GM18858 (cell line): Measurements from ENCODE around the gene TNFAIP8L2.

ENCODE experiments used
- ATAC-seq: cut with Tn5 transposase; IDR thresholded peaks from one replicate; pipeline ENCODE4 v1.9.1; 2021; ENCODE audit not compliant: unreplicated experiment

Gene TNFAIP8L2

DNA sequence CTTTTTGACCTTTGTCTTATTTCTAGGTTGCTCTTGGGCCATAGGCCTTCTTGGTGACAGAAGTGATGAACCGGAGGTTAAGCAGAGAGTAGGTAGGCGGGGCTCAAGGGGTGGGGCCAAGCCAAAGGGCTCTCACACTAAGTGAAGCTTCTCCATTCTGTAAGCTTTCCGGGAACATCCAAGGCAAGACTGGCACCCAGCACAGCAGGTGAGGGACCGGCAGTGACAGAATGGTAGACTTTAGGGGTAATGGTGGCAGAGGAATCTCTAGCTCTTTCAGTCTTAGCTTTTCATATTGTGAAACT is at the start of gene TNFAIP8L2:
Gene TNFAIP8L2 (plus strand): TSS at position 135 of the 305 bp plus-strand sequence. CDS start 2,049 bp downstream, outside the sequence.
- ATAC-seq, result no peak

DNA sequence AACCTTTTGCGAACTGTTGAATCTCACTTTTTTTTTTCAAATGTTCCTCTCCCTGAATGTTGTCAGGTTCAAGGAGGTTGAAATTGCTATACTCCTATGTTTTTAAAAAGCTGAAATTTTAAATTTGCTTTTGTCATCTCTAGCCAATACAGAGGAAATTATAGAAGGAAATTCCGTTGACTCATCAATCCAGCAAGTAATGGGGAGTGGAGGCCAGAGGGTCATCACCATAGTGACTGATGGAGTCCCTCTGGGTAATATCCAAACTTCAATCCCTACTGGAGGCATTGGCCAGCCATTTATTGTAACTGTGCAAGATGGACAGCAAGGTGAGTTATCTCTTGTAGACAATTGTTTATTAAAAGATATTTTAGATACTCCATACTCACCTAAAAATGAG is 49.6 kb upstream of the TNFAIP8L2 start:
- ATAC-seq, result no peak

DNA sequence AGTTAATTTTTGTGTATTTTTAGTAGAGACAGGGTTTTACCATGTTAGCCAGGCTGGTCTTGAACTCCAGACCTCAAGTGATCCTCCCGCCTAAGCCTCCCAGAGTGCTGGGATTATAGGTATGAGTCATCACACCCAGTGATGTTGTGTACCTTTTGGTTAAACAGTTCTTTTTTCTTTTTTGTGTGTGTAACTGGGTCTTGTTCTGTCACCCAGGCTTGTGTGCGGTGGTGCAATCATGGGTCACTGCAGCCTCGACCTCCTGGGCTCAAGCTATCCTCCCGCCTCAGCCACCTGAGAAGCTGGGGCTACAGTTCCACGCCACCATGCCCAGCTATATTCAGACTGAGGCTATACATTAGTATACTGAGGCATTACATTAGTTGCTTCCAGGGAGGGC is 48.1 kb upstream of the TNFAIP8L2 start:
- no peak for ATAC-seq

DNA sequence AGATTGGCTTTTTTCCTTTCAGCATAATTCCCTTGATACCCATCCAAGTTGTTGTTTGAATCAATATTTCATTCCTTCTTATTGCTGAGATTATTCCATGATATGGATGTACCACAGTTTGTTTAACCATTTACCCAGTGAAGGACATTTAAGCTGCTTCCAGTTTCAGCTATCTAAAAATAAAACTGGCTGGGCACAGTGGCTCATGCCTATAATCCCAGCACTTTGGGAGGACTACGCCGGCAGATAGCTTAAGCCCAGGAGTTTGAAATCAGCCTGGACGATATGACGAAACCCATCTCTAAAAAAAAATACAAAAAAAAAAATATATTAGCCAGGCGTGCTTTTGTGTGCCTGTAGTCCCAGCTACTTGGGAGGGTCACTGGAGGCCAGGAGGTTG is 42.6 kb upstream of the TNFAIP8L2 start:
- ATAC-seq, result no peak

DNA sequence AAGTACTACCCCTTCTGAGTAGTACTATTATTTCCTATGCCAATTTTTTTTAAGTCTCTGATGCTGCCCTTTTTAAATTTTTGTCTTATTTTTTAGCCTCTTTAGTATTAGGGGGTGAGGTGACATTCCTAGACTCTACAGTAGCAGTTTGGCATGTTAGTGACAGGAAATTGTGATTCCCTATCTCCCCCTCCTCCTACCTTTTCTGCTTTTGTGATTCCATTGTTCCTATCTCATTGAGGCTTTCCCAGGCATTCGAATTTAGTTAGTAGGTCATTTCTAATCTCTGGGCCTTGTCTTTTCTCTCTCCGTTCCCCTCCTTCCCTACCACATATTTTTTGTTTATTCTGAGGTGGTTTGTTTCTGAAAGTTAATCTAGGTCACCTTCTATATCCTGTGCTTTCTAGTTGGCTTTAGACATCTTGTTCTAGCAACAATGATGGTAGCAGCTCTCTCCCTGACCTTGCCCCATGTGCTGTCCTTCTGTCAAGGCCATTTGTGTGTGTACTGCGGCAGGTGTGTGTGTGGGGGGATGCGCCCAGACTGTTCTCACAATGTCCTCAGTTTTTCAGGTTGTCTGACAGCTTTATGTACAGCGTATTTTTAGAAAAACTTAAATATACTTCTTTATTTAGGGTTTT is 31.6 kb upstream of the TNFAIP8L2 start:
- no peak for ATAC-seq

DNA sequence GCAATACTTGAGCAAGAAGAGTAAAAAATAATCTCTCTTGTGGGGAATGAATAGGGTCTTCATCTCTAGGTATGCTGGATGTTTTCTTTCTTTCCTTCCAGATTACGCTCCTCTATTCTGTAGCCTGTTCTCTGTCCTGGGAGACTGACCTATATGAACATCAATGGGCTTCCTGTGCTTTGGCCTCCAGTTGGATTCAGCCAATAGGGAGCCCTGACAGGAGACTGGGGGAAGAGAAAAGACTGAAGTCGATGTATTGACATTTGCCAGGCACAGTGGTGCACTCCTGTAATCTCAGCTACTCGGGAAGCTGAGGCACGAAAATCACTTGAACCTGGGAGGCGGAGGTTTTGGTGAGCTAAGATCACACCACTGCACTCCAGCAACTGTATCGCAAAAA is 27.6 kb upstream of the TNFAIP8L2 start:
- no peak for ATAC-seq

DNA sequence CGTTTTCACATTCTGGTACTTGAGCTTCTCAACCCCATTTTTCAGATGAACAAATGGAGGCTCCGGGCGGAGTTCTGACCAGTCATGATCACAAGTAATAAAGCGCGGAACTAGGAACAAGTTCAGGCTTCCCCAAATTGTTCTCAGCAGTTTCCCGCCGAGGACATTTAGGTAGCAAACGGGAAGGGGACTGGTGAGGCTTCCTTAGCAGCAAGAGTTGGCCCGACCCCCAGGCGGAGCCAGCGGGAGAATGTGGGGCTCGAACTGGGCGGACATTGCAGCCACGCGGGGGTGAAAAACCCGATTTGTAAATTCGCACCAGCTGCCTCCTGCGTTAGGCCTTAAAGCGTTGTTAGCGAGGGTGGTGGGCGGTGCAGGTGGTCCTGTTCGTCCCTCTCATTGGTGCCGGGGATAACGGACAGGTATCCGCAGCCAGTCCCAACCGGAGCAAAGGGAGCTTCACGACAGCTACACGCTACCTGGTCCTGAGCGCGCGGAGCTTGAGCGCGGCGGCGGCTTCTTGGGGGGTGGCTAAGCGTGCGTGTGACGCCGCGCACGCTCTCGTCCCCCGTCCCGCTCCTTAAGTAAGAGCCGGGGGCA is 25.4 kb upstream of the TNFAIP8L2 start:
- no peak for ATAC-seq

DNA sequence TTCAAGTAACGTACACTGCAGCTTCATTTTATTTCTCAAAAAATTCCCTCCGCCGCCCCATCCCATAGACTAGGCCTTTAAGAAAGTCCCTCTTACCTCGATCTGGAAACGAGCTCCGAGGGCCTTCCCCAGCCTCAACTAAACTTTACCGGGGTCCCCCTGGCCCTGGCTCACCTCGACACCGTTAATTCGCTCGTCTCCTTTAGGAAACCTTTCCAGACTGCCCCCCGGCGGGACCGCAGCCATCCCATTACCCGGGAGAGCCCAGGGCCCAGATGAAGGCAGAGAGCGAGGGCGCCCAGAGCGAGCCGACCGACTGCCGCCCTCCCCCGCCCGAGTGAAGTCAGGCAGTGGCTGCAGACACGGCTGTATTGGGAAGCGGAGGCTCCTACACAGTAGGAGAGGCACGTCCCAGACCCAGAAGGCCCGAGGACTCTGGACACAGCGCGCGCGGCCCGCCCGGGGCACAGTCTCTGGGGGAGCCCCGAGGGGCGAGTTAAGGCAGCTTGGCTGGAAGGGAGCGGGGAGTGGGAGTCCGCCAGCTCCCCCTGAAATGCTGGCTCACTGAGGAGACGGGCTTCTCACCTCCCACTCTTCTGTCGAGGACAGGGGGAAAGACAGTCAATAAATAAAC is 24.6 kb upstream of the TNFAIP8L2 start:
- no peak for ATAC-seq

DNA sequence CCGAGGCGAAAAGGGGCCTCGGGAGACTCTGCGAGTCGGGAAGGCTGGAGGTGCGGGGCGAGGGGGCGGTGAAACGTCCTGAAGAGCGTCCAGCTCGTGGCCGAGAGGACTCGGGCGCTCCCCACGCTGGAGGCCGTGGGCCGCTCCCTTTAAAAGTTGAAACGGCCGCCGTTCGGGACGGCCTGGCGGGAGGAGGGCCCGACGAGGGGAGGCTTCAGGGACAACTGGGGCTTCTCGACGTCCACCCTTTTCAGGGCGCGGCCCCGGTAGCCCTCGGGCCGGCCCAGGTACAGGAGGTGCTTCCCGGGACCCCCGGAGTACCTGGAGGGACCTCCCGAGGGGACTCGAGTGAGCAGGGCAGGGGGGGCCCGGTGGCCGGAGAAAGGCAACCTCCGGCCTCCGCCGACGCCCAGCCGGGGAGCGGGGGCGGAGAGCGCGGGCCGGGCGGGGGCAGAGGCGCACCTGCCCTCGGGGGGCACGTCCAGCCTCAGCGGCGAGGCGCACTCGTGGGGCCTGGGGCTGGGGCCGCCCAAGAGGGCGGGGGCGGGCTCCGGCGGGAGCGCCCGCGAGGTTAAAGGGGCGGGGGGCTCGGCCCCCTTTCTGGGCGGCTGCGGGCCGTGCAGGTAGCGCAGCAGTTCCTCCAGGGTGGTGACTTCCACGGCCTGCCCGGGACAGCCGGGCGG is 24.0 kb upstream of the TNFAIP8L2 start:
- ATAC-seq, result no peak

DNA sequence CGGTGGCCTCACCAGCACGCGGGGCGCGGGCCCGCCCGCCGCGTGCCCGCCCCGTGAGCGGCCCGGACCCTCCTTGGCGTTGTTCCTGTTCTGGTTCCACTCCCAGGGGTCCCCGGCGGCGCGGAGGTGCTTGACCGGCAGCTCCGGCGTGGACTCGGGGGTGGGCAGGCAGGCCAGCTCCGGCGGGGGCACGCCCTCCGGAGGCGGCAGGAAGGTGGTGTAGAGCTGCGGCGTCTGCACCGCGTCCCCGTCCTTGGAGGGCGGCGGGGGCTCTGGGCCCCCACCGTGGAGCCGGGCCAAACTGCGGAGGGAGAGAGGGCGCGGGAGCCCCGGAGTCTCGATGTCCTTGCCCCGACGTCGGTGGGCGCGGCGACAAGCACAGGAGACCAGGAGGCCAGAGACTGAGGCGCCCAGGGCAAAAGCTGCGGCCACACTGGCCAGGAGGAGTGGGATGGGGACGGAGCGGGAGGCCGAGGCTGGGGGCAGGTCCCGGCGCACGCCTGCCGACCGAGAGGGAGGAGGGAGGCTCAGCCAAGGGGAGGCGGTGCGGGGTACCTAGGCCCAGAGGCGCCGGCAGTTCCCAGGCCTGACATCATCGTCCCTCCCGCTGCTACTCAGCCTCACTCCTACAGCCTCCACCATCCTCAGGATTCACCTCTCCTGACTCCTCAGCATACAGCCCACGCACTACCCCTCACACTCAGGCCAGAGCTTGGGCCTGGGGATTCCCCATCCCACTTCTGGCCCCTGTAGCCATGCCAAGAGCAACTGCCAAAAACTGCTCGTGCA is 23.2 kb upstream of the TNFAIP8L2 start:
- no peak for ATAC-seq

DNA sequence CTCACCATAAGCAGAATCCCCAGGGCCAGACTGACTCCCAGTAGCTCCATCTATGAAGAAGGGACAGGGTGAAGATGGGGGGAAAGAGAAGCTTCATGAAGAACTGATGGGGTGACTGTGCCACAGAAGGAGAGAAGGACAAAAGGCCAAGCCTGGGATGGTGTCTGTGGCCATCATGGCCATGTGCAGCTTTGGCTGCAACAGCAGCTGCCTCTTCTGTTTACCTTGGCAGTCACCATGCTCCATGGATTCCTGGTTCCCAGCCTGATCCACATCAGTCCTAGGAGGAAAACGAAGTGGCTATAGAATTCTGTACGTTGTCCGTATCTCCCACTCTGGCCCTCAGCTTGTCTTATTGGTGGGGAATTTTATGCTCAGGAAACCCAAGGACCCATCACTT is 22.1 kb upstream of the TNFAIP8L2 start:
- ATAC-seq, result no peak

DNA sequence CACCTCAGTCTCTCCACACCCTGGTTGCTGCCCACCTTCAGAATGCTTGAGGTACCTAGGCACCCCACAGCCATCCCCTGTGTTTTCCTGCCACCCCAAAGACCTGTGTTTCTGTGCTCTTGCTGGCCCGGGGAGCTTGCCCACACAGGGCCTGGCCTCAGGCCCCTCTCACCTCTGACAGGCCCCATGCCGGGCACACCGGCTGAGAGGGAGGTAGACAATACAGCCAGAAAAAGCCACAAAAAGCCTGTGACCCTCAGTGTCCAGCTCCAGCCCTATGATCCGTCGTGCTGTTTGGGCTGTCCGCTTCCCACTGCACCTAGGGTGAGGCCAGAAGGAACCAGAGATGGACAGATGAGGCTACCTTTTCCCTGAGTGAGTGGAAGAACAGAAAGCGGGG is 21.5 kb upstream of the TNFAIP8L2 start:
- no peak for ATAC-seq

DNA sequence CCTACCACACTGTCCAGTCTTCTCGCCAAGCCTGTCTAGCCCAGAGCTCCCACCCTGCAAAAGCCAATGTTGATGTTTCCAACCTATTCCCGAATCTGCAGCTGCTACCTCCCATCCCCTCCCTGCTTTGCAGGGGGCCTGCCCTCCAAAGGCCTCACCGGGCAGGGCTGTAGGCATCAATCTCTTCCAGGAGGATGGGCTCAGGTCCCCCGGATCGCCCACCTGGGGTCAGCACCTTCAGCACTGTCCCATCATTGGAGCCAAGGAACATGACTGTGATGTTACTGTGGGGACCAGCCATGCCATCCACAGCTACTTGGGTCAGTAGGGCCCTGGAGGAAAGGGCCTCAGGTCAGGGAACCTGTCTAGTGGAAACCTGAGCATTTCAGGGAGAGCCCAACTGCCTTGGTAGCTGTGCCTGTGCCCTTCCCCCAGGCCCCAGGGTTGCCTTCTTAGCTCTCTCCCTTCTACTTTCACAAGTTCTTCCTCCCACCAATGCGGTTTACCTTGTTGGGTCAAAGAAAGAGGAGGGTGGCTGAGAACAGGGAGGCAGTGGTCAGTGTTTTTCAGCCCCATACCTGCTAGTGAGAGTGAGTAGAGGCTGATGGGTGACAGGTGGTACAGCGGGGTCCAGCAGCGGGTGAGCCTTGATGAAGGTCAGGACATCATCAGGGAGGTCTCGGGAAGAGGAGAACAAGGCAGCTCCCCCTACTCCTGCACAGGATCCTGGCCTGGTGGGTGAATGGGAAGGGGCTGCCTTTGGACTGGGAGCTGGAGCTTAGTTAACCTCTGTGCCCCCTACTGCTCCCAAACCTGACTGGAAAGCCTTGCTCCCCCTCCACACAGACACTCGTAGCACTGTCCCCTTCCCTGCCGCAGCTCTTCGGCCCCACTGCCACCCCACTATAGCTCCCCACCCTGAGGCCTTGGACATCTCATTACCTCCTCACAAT is 20.7 kb upstream of the TNFAIP8L2 start:
- no peak for ATAC-seq

DNA sequence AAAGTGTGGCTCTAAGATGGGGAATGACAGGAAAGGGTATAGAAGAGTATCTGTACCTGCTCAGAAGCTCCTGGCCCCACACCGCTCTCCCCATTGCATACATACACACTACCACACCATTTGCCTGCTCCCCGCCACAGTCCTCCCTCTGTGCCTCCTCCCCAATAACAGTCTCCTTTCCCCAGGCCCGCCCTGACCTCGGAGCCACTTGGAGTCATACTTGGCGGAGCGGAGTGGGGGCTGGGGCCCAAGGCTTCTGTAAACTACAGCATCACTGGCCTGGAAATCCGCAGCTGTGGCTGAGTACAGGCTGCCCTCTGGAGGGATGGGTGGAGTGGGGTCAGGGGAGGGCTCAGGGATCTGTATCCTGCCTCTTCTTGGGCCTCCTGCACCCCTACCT is 18.7 kb upstream of the TNFAIP8L2 start:
- ATAC-seq, result no peak

DNA sequence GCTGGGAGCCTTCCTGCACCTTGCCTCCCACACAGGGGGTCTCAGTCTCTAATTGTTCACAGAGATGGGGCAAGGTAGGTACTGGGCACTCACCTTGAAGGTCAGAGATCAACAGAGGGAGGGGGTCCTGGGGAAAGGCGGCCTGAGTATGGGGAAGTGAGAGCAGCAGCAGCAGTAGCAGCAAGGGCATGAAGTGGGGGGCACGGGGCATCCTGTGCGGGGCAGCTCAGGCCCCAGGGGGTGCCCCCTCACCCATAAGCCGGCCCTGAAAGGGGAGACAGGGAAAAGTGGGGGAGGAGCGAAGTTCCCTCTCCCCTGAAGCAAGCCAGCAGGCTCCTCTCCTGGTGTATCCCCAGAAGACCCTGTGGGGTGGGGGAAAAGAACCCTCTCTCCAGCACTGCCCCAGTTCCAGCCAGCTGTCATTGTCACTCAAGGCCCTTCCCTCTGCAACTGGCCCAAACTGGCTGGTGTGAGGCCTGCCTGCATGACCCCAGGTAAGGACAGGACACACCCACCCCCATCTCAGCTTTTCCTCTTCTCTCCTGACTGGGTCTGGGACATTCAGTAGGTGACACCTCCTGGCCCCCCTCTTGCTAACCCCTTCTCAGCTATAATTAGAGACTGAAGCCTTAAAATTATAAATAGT is 13.9 kb upstream of the TNFAIP8L2 start:
- ATAC-seq, result no peak

DNA sequence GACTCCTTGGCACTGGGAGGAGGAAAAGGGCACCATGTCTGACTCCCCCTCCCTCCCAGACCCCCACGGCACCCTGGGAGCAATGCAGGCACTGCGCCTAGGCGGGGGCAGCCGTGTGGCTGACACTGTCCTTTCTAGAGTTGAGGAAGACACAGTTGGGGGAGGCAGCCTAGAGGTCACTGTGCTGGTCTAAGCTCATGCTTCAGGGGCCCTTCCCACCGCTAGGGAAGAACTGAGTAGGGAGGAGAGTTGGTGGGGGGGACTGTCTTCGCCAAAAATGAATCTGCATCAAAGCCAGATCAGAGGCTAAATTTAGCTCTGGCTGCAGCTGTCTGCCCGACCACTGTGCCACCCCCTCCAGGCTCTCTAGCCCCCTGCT is 13.4 kb upstream of the TNFAIP8L2 start:
- ATAC-seq, result no peak

DNA sequence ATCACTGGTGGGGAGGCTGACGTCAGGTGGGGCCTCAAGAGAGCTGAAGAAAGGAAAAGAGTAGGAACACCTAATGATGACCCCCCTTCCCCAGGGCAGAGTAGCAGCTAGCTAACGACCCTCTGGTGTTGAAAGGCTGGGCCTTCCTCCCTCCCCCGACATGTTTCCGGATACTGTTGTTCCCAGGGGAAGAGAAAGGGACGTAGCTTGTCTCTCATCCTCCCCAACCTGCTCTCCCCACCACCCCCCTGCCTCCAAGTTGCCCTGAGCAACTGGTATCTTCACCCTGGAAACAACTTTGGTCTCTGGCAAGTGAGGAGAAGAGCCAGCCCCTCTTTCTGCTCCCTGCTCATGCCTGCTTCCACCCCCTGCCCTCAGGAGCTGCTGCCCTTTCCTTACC is 12.5 kb upstream of the TNFAIP8L2 start:
- ATAC-seq, result no peak

DNA sequence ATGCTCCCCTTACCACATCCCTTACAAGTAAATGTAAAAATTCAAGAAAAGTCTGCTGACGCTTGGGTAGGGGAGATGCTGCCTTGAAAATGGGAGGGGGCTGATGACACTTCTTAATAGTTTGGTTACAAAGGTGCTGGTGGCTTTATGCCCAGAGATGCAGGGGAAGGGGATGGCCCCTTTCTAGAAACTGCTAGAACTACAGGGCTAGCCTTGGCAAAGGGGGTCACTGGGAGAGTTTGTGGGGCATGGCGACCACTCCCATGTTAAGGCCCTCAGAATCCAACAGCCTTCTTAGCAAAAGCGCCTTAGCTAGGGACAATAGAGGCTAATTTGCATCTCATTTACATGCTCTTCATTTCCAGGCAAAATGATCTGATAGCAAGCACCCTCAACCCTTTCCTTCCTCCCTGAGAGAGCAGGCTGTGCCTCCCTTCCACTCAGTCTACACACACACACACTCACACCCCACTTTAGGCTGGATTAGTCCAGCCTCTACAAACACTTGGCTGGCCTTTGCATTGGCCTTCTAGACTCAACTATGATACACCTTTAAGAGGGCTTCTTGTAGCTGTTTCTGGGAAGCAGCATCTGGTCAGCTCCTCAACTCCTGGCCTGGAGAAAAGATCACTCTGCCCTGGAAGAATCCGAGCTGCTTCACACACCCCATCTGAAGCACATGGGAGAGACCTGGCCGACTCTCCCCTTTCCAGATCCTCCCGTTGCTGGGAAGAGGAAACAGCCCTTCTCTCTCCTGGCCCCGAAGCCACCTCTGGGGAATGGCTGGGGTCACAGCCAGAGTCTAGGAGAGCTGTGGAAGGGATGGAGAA is 11.8 kb upstream of the TNFAIP8L2 start:
- ATAC-seq, result no peak
